IPS-18a (cell line): ENCODE measurements around the gene FRAS1.

Experiments
- H3K27ac ChIP-seq: one replicate; pipeline ENCODE4 v1.5.1; 2013; ENCODE audit warnings: low read length
- H3K27me3 ChIP-seq: one replicate; pipeline ENCODE4 v1.6.1; 2013; ENCODE audit warnings: mild to moderate bottlenecking, low read length; ENCODE audit not compliant: control insufficient read depth, insufficient read depth
- H3K36me3 ChIP-seq: one replicate; pipeline ENCODE4 v1.6.1; 2013; ENCODE audit warnings: low read depth, low read length; ENCODE audit not compliant: control insufficient read depth
- H3K4me1 ChIP-seq: one replicate; pipeline ENCODE4 v1.6.1; 2013; ENCODE audit warnings: low read depth, low read length; ENCODE audit not compliant: control insufficient read depth
- H3K4me3 ChIP-seq: one replicate; pipeline ENCODE4 v1.5.1; 2013; ENCODE audit warnings: low read length
- H3K9ac ChIP-seq: one replicate; pipeline ENCODE4 v1.6.1; 2013; ENCODE audit warnings: mild to moderate bottlenecking, low read length, moderate library complexity
- H3K9me3 ChIP-seq: one replicate; pipeline ENCODE4 v1.6.1; 2013; ENCODE audit warnings: low read depth, low read length; ENCODE audit not compliant: control insufficient read depth

The FRAS1 gene

DNA sequence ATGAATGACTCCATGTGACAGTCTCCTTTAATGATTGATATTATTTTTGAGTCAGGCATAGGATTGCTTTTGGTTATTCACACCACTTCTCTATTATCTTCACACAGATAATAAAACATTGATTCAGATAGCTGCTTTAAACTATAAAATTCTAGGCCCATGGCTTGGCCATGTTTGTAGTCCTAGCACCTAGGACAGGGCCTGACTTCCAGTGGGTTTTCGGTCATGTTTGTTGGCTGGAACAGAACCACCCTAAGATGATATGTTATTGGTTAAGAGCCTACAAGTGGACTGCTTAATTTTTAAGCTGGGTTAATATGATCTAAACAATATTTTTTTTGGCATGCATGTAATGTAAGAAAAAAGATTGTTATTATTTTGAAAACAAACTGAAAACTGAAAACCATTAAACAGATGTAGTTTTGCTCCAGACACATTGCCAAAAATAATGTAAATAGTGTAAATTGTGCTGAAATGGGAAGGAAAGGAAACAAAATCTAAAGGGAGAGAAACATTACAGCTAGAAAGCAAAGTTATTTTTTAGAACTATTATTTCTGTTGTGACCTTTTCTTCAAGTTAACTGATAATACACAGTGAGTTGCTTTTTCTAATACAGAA is 98.0 kb downstream of the FRAS1 start:
- Histone ChIP-seq H3K9me3 (no peaks in the 10 kb centered on the region), H3K9ac (no peak overlapping the region), H3K4me3 (no peak overlapping the region), H3K27me3 (no peaks in the 10 kb centered on the region), H3K36me3 (no peaks in the 10 kb centered on the region), H3K27ac (no peak overlapping the region), H3K4me1 (peaks cover 23% of the 10 kb centered on the region)

- no peaks in the 10 kb centered on the region for H3K36me3 ChIP-seq
- H3K27ac ChIP-seq = no peak overlapping the region
- no peak overlapping the region for H3K4me3 ChIP-seq
- peaks cover 25% of the 10 kb centered on the region for H3K4me1 ChIP-seq
- H3K9me3 ChIP-seq = no peaks in the 10 kb centered on the region
- H3K27me3 ChIP-seq = no peaks in the 10 kb centered on the region
- H3K9ac ChIP-seq = no peak overlapping the region
Measured at GRCh38 chr4:78155616-78156105, 98.5 kb downstream of the FRAS1 start.

- Histone ChIP-seq H3K9ac (no peak overlapping the region), H3K27me3 (no peaks in the 10 kb centered on the region), H3K4me1 (peaks cover 29% of the 10 kb centered on the region), H3K4me3 (no peak overlapping the region), H3K9me3 (no peaks in the 10 kb centered on the region), H3K27ac (no peak overlapping the region), H3K36me3 (no peaks in the 10 kb centered on the region)
Measured at GRCh38 chr4:78156520-78156919, 99.4 kb downstream of the FRAS1 start.

DNA sequence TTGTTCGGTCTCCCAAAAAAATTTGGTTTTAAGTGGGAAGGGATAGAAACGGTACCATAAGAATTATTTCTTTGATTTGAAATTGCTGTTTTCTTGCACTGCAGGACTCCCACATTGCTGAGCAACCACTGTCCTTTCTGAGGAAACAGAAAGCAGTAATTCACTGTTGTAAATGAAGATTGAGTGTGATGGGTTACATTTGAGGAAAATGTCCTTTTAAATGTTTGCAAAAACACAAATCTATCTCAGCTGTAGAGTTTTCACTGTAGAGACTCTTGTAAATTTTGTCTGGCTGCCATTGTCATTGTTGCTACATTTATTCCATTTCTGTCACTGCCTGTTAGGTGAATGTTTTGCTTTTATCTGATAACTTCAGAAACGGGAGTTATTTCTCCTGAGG is 105.2 kb downstream of the FRAS1 start:
- Histone ChIP-seq H3K9me3 (no peaks in the 10 kb centered on the region), H3K9ac (no peak overlapping the region), H3K27ac (no peak overlapping the region), H3K4me3 (no peak overlapping the region), H3K36me3 (no peaks in the 10 kb centered on the region), H3K4me1 (peaks cover 24% of the 10 kb centered on the region), H3K27me3 (no peaks in the 10 kb centered on the region)

DNA sequence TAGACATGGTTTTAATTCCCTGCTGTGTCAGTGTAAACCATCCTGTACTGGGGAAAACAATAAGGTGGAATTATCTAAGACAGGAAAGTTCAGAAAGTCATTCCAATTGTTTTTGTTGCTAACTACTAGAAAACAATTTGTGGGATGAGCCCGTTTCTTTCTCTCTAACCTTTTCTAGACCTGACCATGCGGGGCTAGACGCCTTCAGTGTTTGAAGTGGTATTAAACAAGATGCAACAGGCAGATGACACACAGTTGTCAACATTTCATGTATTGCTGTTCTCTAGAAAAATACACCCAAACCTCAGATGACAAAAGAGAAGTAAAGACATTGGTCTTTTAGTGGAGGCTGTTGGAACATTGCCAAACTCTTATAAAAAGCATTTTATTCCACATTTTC is 105.7 kb downstream of the FRAS1 start:
- no peaks in the 10 kb centered on the region for H3K9me3 ChIP-seq
- H3K9ac ChIP-seq = no peak overlapping the region
- no peak overlapping the region for H3K27ac ChIP-seq
- H3K36me3 ChIP-seq = no peaks in the 10 kb centered on the region
- H3K4me3 ChIP-seq = no peak overlapping the region
- H3K4me1 ChIP-seq = peaks cover 27% of the 10 kb centered on the region
- no peaks in the 10 kb centered on the region for H3K27me3 ChIP-seq

DNA sequence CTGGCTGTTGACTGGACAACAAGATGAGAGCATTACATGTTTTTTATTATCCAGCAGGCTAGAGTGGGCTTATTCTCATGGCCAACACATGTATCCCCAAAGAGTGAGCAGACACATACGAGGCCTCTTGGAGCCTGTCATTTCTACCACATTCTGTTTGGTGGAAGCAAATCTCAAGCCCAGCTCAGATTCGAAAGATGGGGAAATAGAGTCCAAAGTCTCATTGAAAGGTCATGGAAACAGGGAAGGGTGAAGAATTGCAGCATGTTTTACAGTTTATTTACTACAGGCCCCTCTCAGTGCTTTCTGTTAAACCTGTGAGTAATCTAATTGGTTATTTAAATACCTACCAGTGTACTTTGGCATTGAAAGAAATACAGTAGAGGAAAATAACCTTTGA is 108.6 kb downstream of the FRAS1 start:
- Histone ChIP-seq H3K27ac (no peak overlapping the region), H3K27me3 (no peaks in the 10 kb centered on the region), H3K36me3 (no peaks in the 10 kb centered on the region), H3K9me3 (no peaks in the 10 kb centered on the region), H3K9ac (no peak overlapping the region), H3K4me3 (no peak overlapping the region), H3K4me1 (peaks cover 33% of the 10 kb centered on the region)

- Histone ChIP-seq H3K9me3 (no peaks in the 10 kb centered on the region), H3K27me3 (no peaks in the 10 kb centered on the region), H3K9ac (no peak overlapping the region), H3K36me3 (no peaks in the 10 kb centered on the region), H3K4me3 (no peak overlapping the region), H3K27ac (no peak overlapping the region), H3K4me1 (peaks cover 31% of the 10 kb centered on the region)
Measured at GRCh38 chr4:78166622-78167021, 109.5 kb downstream of the FRAS1 start.

GRCh38 chr4:78167510-78167909 is 110.4 kb downstream of the FRAS1 start:
- Histone ChIP-seq H3K4me3 (no peak overlapping the region), H3K27ac (no peak overlapping the region), H3K4me1 (peaks cover 25% of the 10 kb centered on the region), H3K9me3 (no peaks in the 10 kb centered on the region), H3K27me3 (no peaks in the 10 kb centered on the region), H3K9ac (no peak overlapping the region), H3K36me3 (no peaks in the 10 kb centered on the region)

DNA sequence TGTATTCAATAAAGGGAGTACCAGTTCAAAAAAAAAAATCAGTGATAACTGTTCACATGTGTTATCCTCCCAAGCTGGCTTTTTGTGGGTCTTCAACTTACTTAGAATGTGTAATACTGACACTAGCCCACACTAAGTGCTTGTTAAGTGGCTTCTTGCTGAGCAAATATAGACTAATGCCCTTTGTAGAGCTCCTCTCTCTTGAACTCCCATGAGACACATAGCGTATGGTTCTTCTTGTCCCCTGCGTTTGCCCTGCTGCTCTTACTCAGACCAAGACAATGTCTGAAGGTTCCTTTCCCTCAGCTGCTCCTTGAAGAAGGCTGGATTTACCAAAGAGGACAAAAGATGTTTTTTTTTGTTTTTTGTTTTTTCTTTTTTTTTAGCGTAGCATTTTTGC is 110.9 kb downstream of the FRAS1 start:
- no peaks in the 10 kb centered on the region for H3K9me3 ChIP-seq
- no peak overlapping the region for H3K27ac ChIP-seq
- no peaks in the 10 kb centered on the region for H3K27me3 ChIP-seq
- peaks cover 22% of the 10 kb centered on the region for H3K4me1 ChIP-seq
- no peak overlapping the region for H3K9ac ChIP-seq
- H3K36me3 ChIP-seq = no peaks in the 10 kb centered on the region
- H3K4me3 ChIP-seq = no peak overlapping the region

DNA sequence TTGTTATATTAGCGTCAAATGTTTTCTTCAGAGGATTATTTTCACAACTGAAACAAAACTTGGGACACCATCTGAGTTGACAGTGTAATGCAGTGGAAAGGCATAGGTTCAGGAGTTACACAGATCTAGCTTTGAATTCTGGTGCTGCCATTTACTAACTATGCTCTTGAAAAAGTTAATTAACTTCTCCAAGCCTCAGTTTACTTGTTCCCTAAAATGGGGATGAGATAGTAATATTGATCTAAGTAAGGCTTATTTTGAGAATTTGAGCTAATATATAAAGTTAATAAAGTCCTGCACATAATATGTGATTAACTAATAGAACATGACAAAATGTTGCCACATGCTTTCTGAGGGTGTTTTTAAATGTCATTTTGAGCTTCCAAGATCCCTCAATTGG is 112.6 kb downstream of the FRAS1 start:
- H3K9ac ChIP-seq = no peak overlapping the region
- H3K27ac ChIP-seq = no peak overlapping the region
- peaks cover 28% of the 10 kb centered on the region for H3K4me1 ChIP-seq
- H3K36me3 ChIP-seq = no peaks in the 10 kb centered on the region
- no peaks in the 10 kb centered on the region for H3K27me3 ChIP-seq
- H3K9me3 ChIP-seq = no peaks in the 10 kb centered on the region
- no peak overlapping the region for H3K4me3 ChIP-seq

DNA sequence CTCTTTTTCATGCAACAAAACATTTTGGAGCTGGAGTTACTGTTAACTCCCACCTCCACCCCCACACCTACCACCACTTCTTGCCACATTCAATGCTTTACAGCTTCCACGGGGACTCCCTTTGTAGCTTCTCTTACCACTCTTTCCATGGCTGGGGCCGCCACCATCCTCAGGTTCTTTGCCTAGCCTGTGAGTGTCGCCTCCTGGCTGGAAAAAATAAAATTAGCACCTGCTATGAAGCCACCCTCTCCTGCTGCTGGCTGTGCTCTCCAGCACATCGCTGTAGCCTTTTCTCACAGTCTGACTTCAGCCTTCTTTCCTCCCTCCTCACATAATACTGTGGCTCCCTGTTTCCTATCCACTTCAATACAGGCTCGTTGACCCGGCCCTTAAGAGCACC is 114.4 kb downstream of the FRAS1 start:
- Histone ChIP-seq H3K9me3 (no peaks in the 10 kb centered on the region), H3K4me3 (no peak overlapping the region), H3K36me3 (no peaks in the 10 kb centered on the region), H3K9ac (no peak overlapping the region), H3K27me3 (no peaks in the 10 kb centered on the region), H3K4me1 (peaks cover 37% of the 10 kb centered on the region), H3K27ac (no peak overlapping the region)

- Histone ChIP-seq H3K36me3 (no peaks in the 10 kb centered on the region), H3K9me3 (no peaks in the 10 kb centered on the region), H3K9ac (no peak overlapping the region), H3K27ac (no peak overlapping the region), H3K4me1 (peaks cover 44% of the 10 kb centered on the region), H3K4me3 (no peak overlapping the region), H3K27me3 (no peaks in the 10 kb centered on the region)
Measured at GRCh38 chr4:78174891-78175290, 117.8 kb downstream of the FRAS1 start.
